DOHH2 (cell line): ENCODE results near the gene MGAT3.

Experiments
- EZH2phosphoT487 ChIP-seq: fragments of 200-600 bp; sonication (generic); IDR thresholded peaks from 2 replicates; pipeline ENCODE4 v1.6.1; 2017; ENCODE audit warnings: borderline replicate concordance, mild to moderate bottlenecking, antibody characterized with exemption, low read length, moderate library complexity, mixed read lengths
- TF ChIP-seq, protein P1 (sequence below): fragments of 200-600 bp; sonication (generic); IDR thresholded peaks from one replicate; pipeline ENCODE4 v1.5.1; 2014; ENCODE audit warnings: antibody characterized with exemption, mild to moderate bottlenecking, low read depth, low read length; ENCODE audit not compliant: poor library complexity, severe bottlenecking

DNA sequence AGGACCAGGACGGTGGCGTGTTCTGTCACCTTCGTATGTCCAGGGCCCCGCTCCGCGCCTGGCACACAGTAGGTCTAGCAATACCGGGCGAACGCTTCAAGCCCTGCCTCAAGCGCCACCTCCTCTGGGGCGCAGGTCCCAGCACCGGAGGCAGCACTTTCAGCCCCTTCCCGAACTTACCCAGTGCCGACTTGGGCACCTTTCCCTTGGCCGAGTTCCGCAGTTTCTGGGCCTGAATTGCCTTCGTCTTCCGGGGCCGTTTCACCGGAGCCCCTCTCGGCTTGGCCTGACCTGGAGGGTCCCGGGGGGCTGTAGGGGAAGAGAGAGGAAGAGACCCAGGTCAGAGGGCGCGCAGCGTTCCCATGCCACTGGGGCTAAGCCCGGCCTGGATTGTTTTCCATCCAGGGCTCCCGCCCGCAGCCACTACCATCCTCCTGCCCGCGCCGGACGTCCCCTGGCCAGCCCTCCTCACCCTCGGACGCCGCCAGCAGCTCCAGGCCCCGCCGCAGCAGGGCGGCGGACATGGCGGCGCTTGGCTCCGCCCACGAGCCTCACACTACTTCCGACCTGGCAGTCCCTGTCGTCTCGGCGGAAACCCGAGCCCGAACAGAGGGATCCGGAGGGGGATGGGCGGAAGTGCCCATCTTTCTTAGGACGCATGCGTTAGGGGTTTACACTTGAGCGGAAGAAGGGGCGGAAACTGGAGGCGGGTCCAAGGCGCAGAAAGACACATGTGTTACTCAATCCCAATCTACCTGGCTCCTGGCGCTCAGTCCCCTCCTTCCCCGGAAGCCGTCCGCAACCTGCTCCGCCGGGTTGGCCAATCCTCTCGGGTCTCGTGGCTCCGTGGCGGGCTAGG lies 75.6 kb downstream of the MGAT3 start, which contains the start of gene RPS19BP1:
- TF ChIP-seq, protein P1, sequence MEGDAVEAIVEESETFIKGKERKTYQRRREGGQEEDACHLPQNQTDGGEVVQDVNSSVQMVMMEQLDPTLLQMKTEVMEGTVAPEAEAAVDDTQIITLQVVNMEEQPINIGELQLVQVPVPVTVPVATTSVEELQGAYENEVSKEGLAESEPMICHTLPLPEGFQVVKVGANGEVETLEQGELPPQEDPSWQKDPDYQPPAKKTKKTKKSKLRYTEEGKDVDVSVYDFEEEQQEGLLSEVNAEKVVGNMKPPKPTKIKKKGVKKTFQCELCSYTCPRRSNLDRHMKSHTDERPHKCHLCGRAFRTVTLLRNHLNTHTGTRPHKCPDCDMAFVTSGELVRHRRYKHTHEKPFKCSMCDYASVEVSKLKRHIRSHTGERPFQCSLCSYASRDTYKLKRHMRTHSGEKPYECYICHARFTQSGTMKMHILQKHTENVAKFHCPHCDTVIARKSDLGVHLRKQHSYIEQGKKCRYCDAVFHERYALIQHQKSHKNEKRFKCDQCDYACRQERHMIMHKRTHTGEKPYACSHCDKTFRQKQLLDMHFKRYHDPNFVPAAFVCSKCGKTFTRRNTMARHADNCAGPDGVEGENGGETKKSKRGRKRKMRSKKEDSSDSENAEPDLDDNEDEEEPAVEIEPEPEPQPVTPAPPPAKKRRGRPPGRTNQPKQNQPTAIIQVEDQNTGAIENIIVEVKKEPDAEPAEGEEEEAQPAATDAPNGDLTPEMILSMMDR: peak; percentile 18
- no peak for TF ChIP-seq EZH2phosphoT487
